K562 (cell line): Measurements from ENCODE around the gene SCIN. TPM values are rescaled to one million over a fixed set of nuclear protein-coding genes. Genes with fewer than 3 reads are reported as not detected.
A peak's percentile ranks its signal among the peaks of the same experiment; 100 is the strongest.

ENCODE experiments used
- ATAC-seq: fragments of 200-7000 bp; cut with Tn5 transposase; 3 replicates; pipeline ENCODE4 v1.9.1; 2020; ENCODE audit warnings: moderate library complexity
- BruUV-seq: library from RNA; stranded (reverse); fragments of 400-500 nt; replicated peaks from 2 replicates; lab custom pipeline; 2021; lab: Mats Ljungman, UMichigan
- CTCF ChIA-PET: fragments of 300-600 bp; formaldehyde crosslinking; extraction: SDS; loops from one replicate; lab custom pipeline; 2021; ENCODE audit warnings: low intra/inter-chr PET ratio; lab: Yijun Ruan, JAX
- POLR2A ChIA-PET: fragments of 300-600, 350-650 bp; sonication (Branson Sonifier 250); formaldehyde crosslinking; extraction: SDS; loops from one replicate; lab custom pipeline; 2021; ENCODE audit warnings: antibody characterized with exemption, inconsistent platforms; lab: Yijun Ruan, JAX
- DNase-seq, 4 experiments: peaks; one replicate each; pipeline versions ENCODE4 v3.0.0 to v3.0.0-alpha.2; 2011 to 2018; ENCODE audit warnings: low spot score in 3 of 4, mixed read lengths in 3 of 4; ENCODE audit errors: extremely low read depth in 1 of 4
- FAIRE-seq: peaks from 2 replicates; lab custom pipeline; 2011; peaks lifted over from hg19 to GRCh38; lab: Jason Lieb, UNC
- H2AFZ ChIP-seq: 2 replicates; pipeline ENCODE4 v1.6.0; 2011; ENCODE audit warnings: low read depth, low read length, control low read depth, inconsistent platforms
- H3K27ac ChIP-seq: fragments of 200-600 bp; 3 replicates; pipeline ENCODE4 v1.8.0; 2011; ENCODE audit warnings: low read depth, mild to moderate bottlenecking, control low read depth, inconsistent platforms, low read length, moderate library complexity, mixed read lengths; ENCODE audit errors: extremely low read depth
- H3K27me3 ChIP-seq, 2 experiments: fragments of 300-600 bp in 1 of 2; 2 replicates in 1 of 2; 3 replicates in 1 of 2; pipeline versions ENCODE4 v1.6.0 to v1.8.0; 2011; ENCODE audit warnings: inconsistent platforms in 2 of 2, low read length in 2 of 2, mild to moderate bottlenecking in 1 of 2, mixed read lengths in 1 of 2, moderate library complexity in 1 of 2; ENCODE audit not compliant: control insufficient read depth in 2 of 2, insufficient read depth in 2 of 2
- H3K36me3 ChIP-seq: fragments of 300-600 bp; 3 replicates; pipeline ENCODE4 v1.8.0; 2011; ENCODE audit warnings: mild to moderate bottlenecking, low read length, inconsistent platforms; ENCODE audit not compliant: control insufficient read depth, insufficient read depth
- H3K4me1 ChIP-seq, 2 experiments: fragments of 200-600 bp in 1 of 2; replicated peaks in 1 of 2; 2 replicates in 1 of 2; 3 replicates in 1 of 2; pipeline versions ENCODE4 v1.5.1 to v1.8.0; 2011; ENCODE audit warnings: inconsistent platforms in 2 of 2, low read length in 2 of 2, mild to moderate bottlenecking in 1 of 2, mixed read lengths in 1 of 2, moderate library complexity in 1 of 2; ENCODE audit not compliant: control insufficient read depth in 2 of 2, insufficient read depth in 2 of 2
- H3K4me2 ChIP-seq: 2 replicates; pipeline ENCODE4 v1.6.1; 2011; ENCODE audit warnings: low read length, control low read depth, inconsistent platforms, mixed read lengths; ENCODE audit not compliant: insufficient read depth
- H3K4me3 ChIP-seq: fragments of 200-600 bp; sonication (generic), shearing (Covaris generic); 2 replicates; pipeline ENCODE4 v1.5.1; 2016; ENCODE audit warnings: control low read depth, inconsistent platforms
- H3K79me2 ChIP-seq: fragments of 200-600 bp; 3 replicates; pipeline ENCODE4 v1.8.0; 2011; ENCODE audit warnings: low read length, inconsistent platforms; ENCODE audit not compliant: control insufficient read depth, insufficient read depth
- H3K9ac ChIP-seq, 2 experiments: 2 replicates each; pipeline versions ENCODE4 v1.6.0 to v1.6.1; 2011; ENCODE audit warnings: low read depth in 2 of 2, low read length in 2 of 2, control low read depth in 1 of 2, inconsistent platforms in 1 of 2, mild to moderate bottlenecking in 1 of 2, mixed read lengths in 1 of 2; ENCODE audit not compliant: insufficient read depth in 1 of 2
- H3K9me1 ChIP-seq: one replicate; pipeline ENCODE4 v1.6.0; 2011; ENCODE audit warnings: inconsistent platforms, mild to moderate bottlenecking, low read length, moderate library complexity; ENCODE audit not compliant: control insufficient read depth, insufficient read depth
- H3K9me3 ChIP-seq: replicated peaks from 2 replicates; pipeline ENCODE4 v1.5.1; 2011; ENCODE audit warnings: low read depth, low read length, inconsistent platforms; ENCODE audit not compliant: control insufficient read depth, insufficient read depth
- H4K20me1 ChIP-seq: replicated peaks from 2 replicates; pipeline ENCODE4 v1.6.1; 2011; ENCODE audit warnings: low read length, inconsistent platforms, mixed read lengths; ENCODE audit not compliant: control insufficient read depth, insufficient read depth
- C11orf30 ChIP-seq: fragments of 450-650 bp; IDR thresholded peaks from 2 replicates; pipeline ENCODE4 v1.6.1; 2016; ENCODE audit warnings: low read depth, mild to moderate bottlenecking
- E2F6 ChIP-seq, 2 experiments: IDR thresholded peaks; 2 replicates each; pipeline ENCODE4 v1.6.1; 2011; ENCODE audit warnings: borderline replicate concordance in 1 of 2, control low read depth in 1 of 2, low read depth in 1 of 2, low read length in 1 of 2, mild to moderate bottlenecking in 1 of 2, mixed read lengths in 1 of 2, moderate library complexity in 1 of 2; ENCODE audit not compliant: insufficient read depth in 1 of 2, insufficient read length in 1 of 2, poor library complexity in 1 of 2, severe bottlenecking in 1 of 2; ENCODE audit errors: extremely low read depth in 1 of 2
- MAFG ChIP-seq: fragments of 450-650 bp; conservative IDR thresholded peaks from 2 replicates; pipeline ENCODE4 v1.6.1; 2016; ENCODE audit warnings: missing genetic modification characterization, missing compliant biosample characterization
- MAFK ChIP-seq: IDR thresholded peaks from 2 replicates; pipeline ENCODE4 v1.6.1; 2011; ENCODE audit warnings: low read length, improper control_type of control experiment
- SIN3B ChIP-seq: fragments of 450-650 bp; IDR thresholded peaks from 2 replicates; pipeline ENCODE4 v1.6.1; 2017; ENCODE audit warnings: low read depth, mild to moderate bottlenecking, moderate library complexity
- ZNF316 ChIP-seq: fragments of 450-650 bp; IDR thresholded peaks from 2 replicates; pipeline ENCODE4 v1.6.1; 2016
- ZNF507 ChIP-seq: conservative IDR thresholded peaks from 2 replicates; pipeline ENCODE4 v1.6.1; 2017; ENCODE audit warnings: missing genetic modification characterization, missing compliant biosample characterization
- WGBS: fragments of 100-300 bp; shearing (Covaris generic); methylation state at CpG from one replicate; pipeline ENCODE4 v1.1.6; 2016; ENCODE audit warnings: low coverage, mixed read lengths; ENCODE audit not compliant: insufficient coverage; ENCODE audit errors: missing lambda C conversion rate; 5-methylcytosine and 5-hydroxymethylcytosine counted together
- in situ Hi-C: fragments of 300-500 bp; cut with MboI; formaldehyde crosslinking; loops from 4 replicates; pipeline ENCODE4 v1.15.0; 2018; ENCODE audit warnings: inconsistent platforms, mixed read lengths
- intact Hi-C: fragments of 100-400 bp; cut with micrococcal nuclease; formaldehyde crosslinking; loops from 2 replicates; pipeline ENCODE4 v1.14.2; 2022
- polyA plus RNA-seq, 8 experiments: library from polyadenylated mRNA; depleted of rRNA in 4 of 8; stranded (reverse) in 5 of 8; unstranded in 3 of 8; fragments of >200 nt; fragmentation: Nextera tagmentation in 2 of 8; fragmentation: Illumina TruSeq in 1 of 8; extraction: Ambion mirVana in 2 of 8; extraction: Trizol in 1 of 8; gene quantifications; 2 replicates each; pipeline versions ENCODE4 v1.2.1 to v1.2.3, GENCODE V29; 2011 to 2014; ENCODE audit warnings: inconsistent platforms in 1 of 8, missing spikeins in 1 of 8
- total RNA-seq, 7 experiments: library from RNA; depleted of rRNA in 6 of 7; stranded (reverse); fragments of >200 nt in 6 of 7; fragmentation: Illumina TruSeq in 2 of 7; extraction: Trizol in 2 of 7; gene quantifications; 2 replicates each; pipeline versions ENCODE4 v1.2.1 to v1.2.3, GENCODE V29; 2011 to 2021; ENCODE audit warnings: low replicate concordance in 1 of 7

The SCIN gene
- total and polyA plus RNA-seq, 9 of the 15 experiments (the other 6 are each of a cell fraction or from before 2014, with no cell fraction given) = 0.67 to 18.2 (median 10.6) TPM

GRCh38 chr7:12670000-12670729 is 99.6 kb downstream of the SCIN start:
- ChIA-PET CTCF (no interaction called here), POLR2A (interaction anchor here (0.9 kb wide), 1 partner anchor 12 kb away, joined by 3 read pairs; no protein-coding TSS in a partner anchor)
- no peak overlapping the region for H3K27ac ChIP-seq
- H4K20me1 ChIP-seq = no peaks in the 10 kb centered on the region
- in situ Hi-C loops = no loop called here
- TF ChIP-seq SIN3B (no peak), C11orf30 (peak; percentile 73), E2F6 (IDR thresholded peaks at IDR 0.05; ENCODE audit: borderline replicate concordance in 1 of 2, extremely low read depth in 1 of 2, insufficient read depth in 1 of 2, insufficient read length in 1 of 2, low read depth in 1 of 2, low read length in 1 of 2, poor library complexity in 1 of 2, severe bottlenecking in 1 of 2) (no peak), MAFK (peak; percentile 30; the same call in 1 of the 2 replicates), ZNF507 (tag) (no peak), MAFG (tag) (peak; percentile 72), ZNF316 (peak; percentile 80)
- DNase-seq (no peak), FAIRE-seq (no peak), ATAC-seq (peak; percentile 34; the same call in 2 of the 3 replicates)
- no peaks in the 10 kb centered on the region for H3K9me1 ChIP-seq
- no peaks in the 10 kb centered on the region for H3K36me3 ChIP-seq
- H3K4me1 ChIP-seq = no peaks in the 10 kb centered on the region
- H3K27me3 ChIP-seq = no peaks in the 10 kb centered on the region
- H2AFZ ChIP-seq = no peak overlapping the region; the same call in 1 of the 2 replicates
- 60% methylated on average over 1 of the region's 1 CpG for WGBS
- H3K4me2 ChIP-seq = no peak overlapping the region
- no peak overlapping the region for H3K4me3 ChIP-seq
- H3K9ac ChIP-seq = no peak overlapping the region
- no peaks in the 10 kb centered on the region for H3K79me2 ChIP-seq
- H3K9me3 ChIP-seq = no peaks in the 10 kb centered on the region
- intact Hi-C loops = no loop called here
- no TSS peak for BruUV-seq
